ENCODE results near the gene MPRIP.

Gene MPRIP

GRCh38 chr17:17122781-17123483, 80.7 kb downstream of the MPRIP start:
- H3K4me3 ChIP-seq (ENCODE audit: low read depth in 1 of 2, low read length in 1 of 2), result no peak overlapping the region
- H3K9me3 ChIP-seq, result no peaks in the 10 kb centered on the region
- H3K27me3 ChIP-seq, result no peaks in the 10 kb centered on the region
- peaks cover 11% of the 10 kb centered on the region for H3K36me3 ChIP-seq
- TF ChIP-seq CTCF (IDR thresholded peaks at IDR 0.05), result no peak
- H3K27ac ChIP-seq, result no peak overlapping the region
- no peaks in the 10 kb centered on the region for H3K4me1 ChIP-seq (ENCODE audit: control insufficient read depth in 1 of 2, insufficient read depth in 1 of 2, low read depth in 1 of 2, low read length in 1 of 2)

- peaks cover 25% of the 10 kb centered on the region for H3K36me3 ChIP-seq
- H3K27me3 ChIP-seq, result no peaks in the 10 kb centered on the region
- H3K4me1 ChIP-seq (ENCODE audit: control insufficient read depth in 1 of 2, insufficient read depth in 1 of 2, low read depth in 1 of 2, low read length in 1 of 2), result no peaks in the 10 kb centered on the region
- no peak overlapping the region for H3K4me3 ChIP-seq (ENCODE audit: low read depth in 1 of 2, low read length in 1 of 2)
- H3K27ac ChIP-seq, result no peak overlapping the region
- no peak for TF ChIP-seq CTCF (IDR thresholded peaks at IDR 0.05)
- H3K9me3 ChIP-seq, result no peaks in the 10 kb centered on the region
Measured at GRCh38 chr17:17124341-17124740, 82.1 kb downstream of the MPRIP start.

GRCh38 chr17:17125136-17126084, 83.2 kb downstream of the MPRIP start:
- no peak overlapping the region for H3K4me3 ChIP-seq (ENCODE audit: low read depth in 1 of 2, low read length in 1 of 2)

GRCh38 chr17:17126131-17127110, 84.2 kb downstream of the MPRIP start:
- Histone ChIP-seq H3K27me3 (no peaks in the 10 kb centered on the region), H3K4me3 (ENCODE audit: low read depth in 1 of 2, low read length in 1 of 2) (no peak overlapping the region), H3K36me3 (peaks cover 37% of the 10 kb centered on the region), H3K4me1 (ENCODE audit: control insufficient read depth in 1 of 2, insufficient read depth in 1 of 2, low read depth in 1 of 2, low read length in 1 of 2) (no peaks in the 10 kb centered on the region), H3K27ac (no peak overlapping the region), H3K9me3 (no peaks in the 10 kb centered on the region)
- TF ChIP-seq CTCF (IDR thresholded peaks at IDR 0.05), result no peak

More at GRCh38 chr17:17125136-17126084, 83.2 kb downstream of the MPRIP start:
- Histone ChIP-seq H3K27ac (no peak overlapping the region), H3K27me3 (no peaks in the 10 kb centered on the region), H3K9me3 (no peaks in the 10 kb centered on the region), H3K4me1 (ENCODE audit: control insufficient read depth in 1 of 2, insufficient read depth in 1 of 2, low read depth in 1 of 2, low read length in 1 of 2) (no peaks in the 10 kb centered on the region), H3K36me3 (peaks cover 31% of the 10 kb centered on the region)
- no peak for TF ChIP-seq CTCF (IDR thresholded peaks at IDR 0.05)

- Histone ChIP-seq H3K27me3 (no peaks in the 10 kb centered on the region), H3K4me1 (ENCODE audit: control insufficient read depth in 1 of 2, insufficient read depth in 1 of 2, low read depth in 1 of 2, low read length in 1 of 2) (no peaks in the 10 kb centered on the region), H3K36me3 (peaks cover 44% of the 10 kb centered on the region), H3K4me3 (ENCODE audit: low read depth in 1 of 2, low read length in 1 of 2) (no peak overlapping the region), H3K27ac (no peak overlapping the region), H3K9me3 (no peaks in the 10 kb centered on the region)
- TF ChIP-seq CTCF (IDR thresholded peaks at IDR 0.05), result no peak
Measured at GRCh38 chr17:17127156-17127555, 84.9 kb downstream of the MPRIP start.

Measured in neutrophil (primary cell).